KMS-11 (cell line): Measurements from ENCODE around the gene HDAC4.

Experiments used
- H2AFZ ChIP-seq: fragments of 200-600 bp; sonication (generic); 2 replicates; pipeline ENCODE4 v1.6.1; 2016; ENCODE audit warnings: antibody characterized with exemption, mixed run types, low read depth
- H3K27ac ChIP-seq: fragments of 200-600 bp; sonication (generic); 2 replicates; pipeline ENCODE4 v1.6.1; 2016; ENCODE audit warnings: mild to moderate bottlenecking, mixed run types
- H3K27me3 ChIP-seq: fragments of 200-600 bp; sonication (generic); 2 replicates; pipeline ENCODE4 v1.6.1; 2017; ENCODE audit warnings: mild to moderate bottlenecking, low read depth, mixed run types, moderate library complexity; ENCODE audit not compliant: insufficient read depth
- H3K36me3 ChIP-seq: fragments of 200-600 bp; sonication (generic); 2 replicates; pipeline ENCODE4 v1.6.1; 2017; ENCODE audit warnings: mild to moderate bottlenecking, mixed run types; ENCODE audit not compliant: insufficient read depth
- H3K4me1 ChIP-seq: fragments of 200-600 bp; sonication (generic); 2 replicates; pipeline ENCODE4 v1.6.1; 2016; ENCODE audit warnings: mild to moderate bottlenecking, low read depth, mixed run types; ENCODE audit not compliant: poor library complexity, severe bottlenecking
- H3K4me2 ChIP-seq: fragments of 200-600 bp; sonication (generic); 2 replicates; pipeline ENCODE4 v1.7.0; 2016; ENCODE audit warnings: mild to moderate bottlenecking, mixed run types
- H3K4me3 ChIP-seq: fragments of 200-600 bp; sonication (generic); IDR thresholded peaks from 2 replicates; pipeline ENCODE4 v1.6.1; 2017; ENCODE audit warnings: low read depth, low read length, mixed read lengths; ENCODE audit not compliant: insufficient read depth
- H3K79me2 ChIP-seq: fragments of 200-600 bp; sonication (generic); 2 replicates; pipeline ENCODE4 v1.6.1; 2016; ENCODE audit warnings: low read depth, mixed run types; ENCODE audit not compliant: insufficient read depth
- H3K9ac ChIP-seq: fragments of 200-600 bp; sonication (generic); 2 replicates; pipeline ENCODE4 v1.6.1; 2016; ENCODE audit warnings: mild to moderate bottlenecking, mixed run types
- H4K20me1 ChIP-seq: fragments of 200-600 bp; sonication (generic); 2 replicates; pipeline ENCODE4 v1.6.1; 2016; ENCODE audit warnings: mild to moderate bottlenecking, mixed run types; ENCODE audit not compliant: insufficient read depth
- CTCF ChIP-seq: fragments of 200-600 bp; sonication (generic); conservative IDR thresholded peaks from 2 replicates; pipeline ENCODE4 v1.6.1; 2017; ENCODE audit warnings: low read depth, mild to moderate bottlenecking, antibody characterized with exemption, low read length, moderate library complexity, mixed read lengths

Gene HDAC4

GRCh38 chr2:239077260-239077659, 323.6 kb downstream of the HDAC4 start:
- H3K4me2 ChIP-seq = no peak overlapping the region
- H3K4me1 ChIP-seq = no peaks in the 10 kb centered on the region
- no peaks in the 10 kb centered on the region for H3K36me3 ChIP-seq
- no peak overlapping the region for H3K4me3 ChIP-seq
- H4K20me1 ChIP-seq = no peaks in the 10 kb centered on the region
- H3K27ac ChIP-seq = no peak overlapping the region
- no peaks in the 10 kb centered on the region for H3K79me2 ChIP-seq
- H2AFZ ChIP-seq = no peak overlapping the region
- no peak overlapping the region for H3K9ac ChIP-seq
- no peak for TF ChIP-seq CTCF
- no peaks in the 10 kb centered on the region for H3K27me3 ChIP-seq

GRCh38 chr2:239075918-239076758, 324.7 kb downstream of the HDAC4 start:
- H3K27me3 ChIP-seq = no peaks in the 10 kb centered on the region
- no peak overlapping the region for H3K4me3 ChIP-seq
- no peaks in the 10 kb centered on the region for H3K36me3 ChIP-seq
- no peaks in the 10 kb centered on the region for H3K4me1 ChIP-seq
- no peak overlapping the region for H3K9ac ChIP-seq
- no peaks in the 10 kb centered on the region for H3K79me2 ChIP-seq
- no peak for TF ChIP-seq CTCF
- no peak overlapping the region for H3K27ac ChIP-seq
- no peaks in the 10 kb centered on the region for H4K20me1 ChIP-seq
- H2AFZ ChIP-seq = no peak overlapping the region
- no peak overlapping the region for H3K4me2 ChIP-seq

GRCh38 chr2:239073745-239074530, 326.9 kb downstream of the HDAC4 start:
- Histone ChIP-seq H3K36me3 (no peaks in the 10 kb centered on the region), H3K79me2 (no peaks in the 10 kb centered on the region), H3K27ac (no peak overlapping the region), H3K4me2 (no peak overlapping the region), H4K20me1 (no peaks in the 10 kb centered on the region), H3K9ac (no peak overlapping the region), H3K27me3 (no peaks in the 10 kb centered on the region), H2AFZ (no peak overlapping the region), H3K4me3 (no peak overlapping the region), H3K4me1 (no peaks in the 10 kb centered on the region)
- TF ChIP-seq CTCF = no peak

GRCh38 chr2:239073270-239073669, 327.6 kb downstream of the HDAC4 start:
- H3K4me1 ChIP-seq = no peaks in the 10 kb centered on the region
- no peak overlapping the region for H3K9ac ChIP-seq
- no peak for TF ChIP-seq CTCF
- H3K4me2 ChIP-seq = no peak overlapping the region
- no peaks in the 10 kb centered on the region for H3K27me3 ChIP-seq
- H3K79me2 ChIP-seq = no peaks in the 10 kb centered on the region
- no peaks in the 10 kb centered on the region for H4K20me1 ChIP-seq
- no peaks in the 10 kb centered on the region for H3K36me3 ChIP-seq
- H2AFZ ChIP-seq = no peak overlapping the region
- H3K27ac ChIP-seq = no peak overlapping the region
- no peak overlapping the region for H3K4me3 ChIP-seq
